GM12873 (cell line): ENCODE measurements around the gene PTPRM.

Experiments used
- CTCF ChIP-seq: IDR thresholded peaks from 2 replicates; pipeline ENCODE4 v1.5.1; 2012; ENCODE audit warnings: low read depth, mild to moderate bottlenecking, moderate library complexity, low read length, control low read depth; ENCODE audit not compliant: insufficient read depth; ENCODE audit errors: missing control alignments

The PTPRM gene

DNA sequence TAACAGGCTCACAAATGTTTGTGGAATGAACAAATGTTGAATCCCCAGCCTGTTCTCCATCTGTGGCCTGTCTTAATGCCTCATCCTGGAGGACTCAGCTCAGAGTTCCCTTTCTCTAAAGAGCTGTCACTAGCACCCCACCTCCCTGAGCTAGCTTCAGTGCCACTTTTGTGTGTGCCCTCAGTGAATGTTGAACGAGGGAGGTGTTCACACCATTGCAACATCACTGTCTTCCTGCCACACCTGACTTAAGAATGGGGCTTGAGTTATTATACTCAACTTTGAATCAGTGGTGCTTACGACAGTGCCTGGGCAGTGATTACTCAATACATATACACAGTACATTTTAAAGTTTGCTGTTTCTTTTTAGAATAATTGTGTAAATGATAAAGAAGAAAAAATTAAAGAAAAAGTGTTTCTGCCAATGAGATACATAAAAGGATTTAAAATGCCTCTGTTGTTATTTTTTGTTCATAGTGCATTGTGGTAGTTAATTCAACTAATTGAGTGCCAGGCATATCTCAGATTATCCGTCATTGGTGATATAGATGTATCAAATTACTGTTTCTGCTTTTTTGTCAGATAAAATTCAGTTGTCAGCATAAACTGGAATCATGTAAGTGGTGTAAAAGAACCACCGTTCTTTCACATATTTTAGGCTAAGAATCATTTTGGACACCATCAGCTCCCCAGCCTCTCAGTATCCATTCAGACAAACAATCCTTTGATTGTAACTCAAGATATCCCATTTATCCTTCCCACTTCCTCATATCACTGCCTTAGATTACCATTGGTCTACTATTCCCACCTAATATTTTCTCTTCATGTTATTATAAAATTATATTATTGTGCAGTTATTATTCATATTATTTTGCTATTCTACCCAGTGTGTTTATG, 304.7 kb downstream of the PTPRM start:
- TF ChIP-seq CTCF: no peak

DNA sequence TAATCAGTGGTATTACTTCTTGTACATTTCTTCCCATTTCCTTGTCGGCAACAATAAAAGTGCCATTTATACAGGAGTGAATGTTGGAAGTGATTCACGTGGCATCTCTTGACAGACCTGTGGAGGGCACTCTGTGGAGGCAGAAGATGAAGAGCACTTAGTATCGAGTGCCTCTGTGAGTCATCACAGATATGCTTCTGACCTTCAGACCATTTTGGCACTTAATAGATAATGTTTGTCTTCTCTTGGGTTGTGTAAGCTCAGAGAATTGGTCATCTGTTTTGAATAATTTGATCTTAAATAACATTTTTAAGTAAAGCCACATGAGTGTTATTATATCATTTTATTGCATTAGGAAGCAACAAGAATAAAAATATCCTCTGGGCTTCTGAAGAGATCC, 305.5 kb downstream of the PTPRM start:
- TF ChIP-seq CTCF: no peak

- TF ChIP-seq CTCF: no peak
Measured at GRCh38 chr18:7873316-7873715, 306.2 kb downstream of the PTPRM start.

- TF ChIP-seq CTCF: no peak
Measured at GRCh38 chr18:7876354-7877104, 309.4 kb downstream of the PTPRM start.

- TF ChIP-seq CTCF: no peak
Measured at GRCh38 chr18:7877609-7878008, 310.5 kb downstream of the PTPRM start.

- TF ChIP-seq CTCF: no peak
Measured at GRCh38 chr18:7878265-7879211, 311.4 kb downstream of the PTPRM start.

DNA sequence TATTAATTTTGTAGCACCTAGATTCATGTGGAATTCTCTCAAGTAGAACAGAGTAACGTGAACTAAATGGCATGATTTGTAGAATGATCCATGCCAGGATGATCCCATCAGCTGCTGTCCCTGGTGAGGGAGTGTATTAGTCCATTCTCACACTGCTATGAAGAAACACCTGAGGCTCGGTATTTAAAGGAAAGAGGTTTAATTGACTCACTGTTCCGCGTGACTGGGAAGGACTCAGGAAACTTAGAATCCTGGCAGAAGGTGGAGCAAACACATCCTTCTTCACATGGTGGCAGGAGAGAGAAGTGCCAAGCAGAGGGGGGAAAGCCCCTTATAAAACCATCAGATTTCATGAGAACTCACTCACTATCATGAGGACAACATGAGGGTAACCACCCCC, 312.6 kb downstream of the PTPRM start:
- no peak for TF ChIP-seq CTCF
